ENCODE measurements around the gene TMEM98. TPM values are rescaled to one million over a fixed set of nuclear protein-coding genes. Genes with fewer than 3 reads are reported as not detected.

Gene TMEM98
- total and polyA plus RNA-seq, 2 of the 8 experiments (the other 6 are each of a cell fraction or from before 2014, with no cell fraction given) = 86.1 to 232 TPM

DNA sequence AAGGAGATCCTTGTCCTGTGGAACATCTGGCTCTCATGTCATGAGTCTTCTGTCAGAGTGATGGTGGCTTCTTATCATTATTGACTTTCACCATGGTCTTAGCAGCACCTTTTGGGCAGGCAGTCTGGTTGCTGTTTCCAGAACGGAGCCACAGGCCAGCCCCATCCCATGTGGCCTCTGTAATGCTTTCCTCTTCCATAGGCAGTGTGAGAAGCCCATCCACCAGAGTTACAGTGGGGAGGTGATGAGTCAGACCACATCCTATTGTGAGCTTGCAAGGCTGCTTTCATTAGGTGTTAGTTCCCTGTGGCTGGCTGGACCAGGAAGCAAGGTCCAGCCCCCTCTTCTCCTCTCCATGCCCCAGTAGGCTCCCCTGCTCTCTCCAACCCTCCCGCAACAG is 32.9 kb downstream of the TMEM98 start (continued):
- TF ChIP-seq PHF8 (conservative IDR thresholded peaks at IDR 0.05; ENCODE audit: low read depth, low read length) (no peak), SRF (IDR thresholded peaks at IDR 0.05; ENCODE audit: low read depth, low read length) (no peak), TEAD4 (IDR thresholded peaks at IDR 0.05; ENCODE audit: low read depth, low read length) (no peak), CTBP2 (IDR thresholded peaks at IDR 0.05; ENCODE audit: borderline replicate concordance, insufficient read depth, insufficient read length, low read length) (no peak)
